H9 (cell line): ENCODE data around the gene SLC34A1. TPM values are rescaled to one million over a fixed set of nuclear protein-coding genes. Genes with fewer than 3 reads are reported as not detected.

Source experiments
- DNase-seq: peaks from one replicate; pipeline ENCODE4 v3.0.0-alpha.2; 2017
- H2AFZ ChIP-seq: one replicate; pipeline ENCODE4 v1.6.1; 2013; ENCODE audit warnings: mild to moderate bottlenecking, low read length, control low read depth, moderate library complexity
- H2AK5ac ChIP-seq: 2 replicates; pipeline ENCODE4 v1.6.1; 2013; ENCODE audit warnings: low read length, control low read depth, mixed read lengths; ENCODE audit not compliant: insufficient read length
- H2BK120ac ChIP-seq: one replicate; pipeline ENCODE4 v1.6.1; 2013; ENCODE audit warnings: low read depth, mild to moderate bottlenecking, low read length, control low read depth, inconsistent platforms; ENCODE audit not compliant: poor library complexity, severe bottlenecking
- H2BK12ac ChIP-seq: 2 replicates; pipeline ENCODE4 v1.6.1; 2013; ENCODE audit warnings: low read length, control low read depth, mixed read lengths, low read depth; ENCODE audit not compliant: insufficient read length
- H2BK15ac ChIP-seq: 2 replicates; pipeline ENCODE4 v1.6.1; 2013; ENCODE audit warnings: low read depth, low read length, control low read depth
- H2BK20ac ChIP-seq: one replicate; pipeline ENCODE4 v1.6.1; 2013; ENCODE audit warnings: low read depth, mild to moderate bottlenecking, low read length, control low read depth, inconsistent platforms; ENCODE audit not compliant: poor library complexity, severe bottlenecking
- H2BK5ac ChIP-seq: 2 replicates; pipeline ENCODE4 v1.6.1; 2013; ENCODE audit warnings: low read length, control low read depth, mixed read lengths; ENCODE audit not compliant: insufficient read length
- H3K14ac ChIP-seq: 2 replicates; pipeline ENCODE4 v1.6.1; 2013; ENCODE audit warnings: low read length, control low read depth; ENCODE audit not compliant: insufficient read depth
- H3K18ac ChIP-seq: 2 replicates; pipeline ENCODE4 v1.6.1; 2013; ENCODE audit warnings: low read depth, mild to moderate bottlenecking, mixed read lengths, low read length, control low read depth; ENCODE audit not compliant: insufficient read length
- H3K23ac ChIP-seq: 2 replicates; pipeline ENCODE4 v1.6.1; 2013; ENCODE audit warnings: low read length, control low read depth, mixed read lengths, low read depth; ENCODE audit not compliant: insufficient read length
- H3K23me2 ChIP-seq: 2 replicates; pipeline ENCODE4 v1.6.1; 2013; ENCODE audit warnings: low read depth, mild to moderate bottlenecking, mixed read lengths, low read length, control low read depth; ENCODE audit not compliant: insufficient read length, poor library complexity, severe bottlenecking
- H3K27ac ChIP-seq: 2 replicates; pipeline ENCODE4 v1.5.1; 2013; ENCODE audit warnings: low read length, control low read depth, mixed read lengths, low read depth; ENCODE audit not compliant: insufficient read length
- H3K27me3 ChIP-seq: 2 replicates; pipeline ENCODE4 v1.6.1; 2013; ENCODE audit warnings: low read length, control low read depth, inconsistent platforms; ENCODE audit not compliant: insufficient read depth
- H3K4ac ChIP-seq: 2 replicates; pipeline ENCODE4 v1.6.1; 2013; ENCODE audit warnings: low read depth, mild to moderate bottlenecking, control low read depth, inconsistent platforms, low read length, moderate library complexity
- H3K4me1 ChIP-seq: 2 replicates; pipeline ENCODE4 v1.6.1; 2013; ENCODE audit warnings: low read length, control low read depth, inconsistent platforms; ENCODE audit not compliant: insufficient read depth
- H3K4me2 ChIP-seq: 2 replicates; pipeline ENCODE4 v1.6.1; 2013; ENCODE audit warnings: low read length, control low read depth, mixed read lengths; ENCODE audit not compliant: insufficient read length, insufficient read depth
- H3K56ac ChIP-seq: 2 replicates; pipeline ENCODE4 v1.6.1; 2013; ENCODE audit warnings: low read depth, mild to moderate bottlenecking, mixed read lengths, low read length, control low read depth; ENCODE audit not compliant: insufficient read length
- H3K79me1 ChIP-seq: 2 replicates; pipeline ENCODE4 v1.6.1; 2013; ENCODE audit warnings: low read depth, mild to moderate bottlenecking, moderate library complexity, low read length, control low read depth, inconsistent platforms; ENCODE audit not compliant: insufficient read depth, poor library complexity, severe bottlenecking
- H3K79me2 ChIP-seq: 2 replicates; pipeline ENCODE4 v1.6.1; 2013; ENCODE audit warnings: low read length, control low read depth, inconsistent platforms; ENCODE audit not compliant: insufficient read depth
- H3K9ac ChIP-seq: 2 replicates; pipeline ENCODE4 v1.6.1; 2013; ENCODE audit warnings: low read length, control low read depth, mixed read lengths; ENCODE audit not compliant: insufficient read length; ENCODE audit errors: extremely low read depth
- H3K9me3 ChIP-seq: one replicate; pipeline ENCODE4 v1.6.1; 2013; ENCODE audit warnings: low read depth, low read length, inconsistent platforms; ENCODE audit not compliant: control insufficient read depth
- H3T11ph ChIP-seq: one replicate; pipeline ENCODE4 v1.6.1; 2013; ENCODE audit warnings: mild to moderate bottlenecking, low read length, control low read depth, inconsistent platforms
- H4K20me1 ChIP-seq: one replicate; pipeline ENCODE4 v1.6.1; 2013; ENCODE audit not compliant: control insufficient read depth, insufficient read length, insufficient read depth
- H4K5ac ChIP-seq: 2 replicates; pipeline ENCODE4 v1.6.1; 2013; ENCODE audit warnings: low read depth, mild to moderate bottlenecking, mixed read lengths, low read length, control low read depth; ENCODE audit not compliant: insufficient read length
- H4K8ac ChIP-seq: replicated peaks from 2 replicates; pipeline ENCODE4 v1.6.1; 2013; ENCODE audit warnings: low read length, control low read depth, mixed read lengths, low read depth; ENCODE audit not compliant: insufficient read length
- H4K91ac ChIP-seq: 2 replicates; pipeline ENCODE4 v1.6.1; 2013; ENCODE audit warnings: low read depth, mild to moderate bottlenecking, moderate library complexity, mixed read lengths, low read length, control low read depth; ENCODE audit not compliant: insufficient read length
- H3K27ac Mint-ChIP-seq, 3 experiments: 2 replicates in 2 of 3; 3 replicates in 1 of 3; pipeline ENCODE4 v1.8.0; 2020 to 2021; ENCODE audit warnings: mixed read lengths in 3 of 3, mild to moderate bottlenecking in 1 of 3, moderate library complexity in 1 of 3
- H3K27me3 Mint-ChIP-seq: 2 replicates; pipeline ENCODE4 v1.8.0; 2021; ENCODE audit warnings: low read depth, mild to moderate bottlenecking, moderate library complexity, mixed read lengths
- H3K36me3 Mint-ChIP-seq, 3 experiments: 2 replicates in 2 of 3; 3 replicates in 1 of 3; pipeline ENCODE4 v1.8.0; 2020 to 2021; ENCODE audit warnings: low read depth in 3 of 3, mixed read lengths in 3 of 3; ENCODE audit not compliant: insufficient read depth in 1 of 3
- H3K4me1 Mint-ChIP-seq, 2 experiments: 2 replicates each; pipeline ENCODE4 v1.8.0; 2020; ENCODE audit warnings: mixed read lengths in 2 of 2
- H3K4me3 Mint-ChIP-seq, 2 experiments: 2 replicates in 1 of 2; 3 replicates in 1 of 2; pipeline ENCODE4 v1.8.0; 2020 to 2021; ENCODE audit warnings: mild to moderate bottlenecking in 2 of 2, mixed read lengths in 2 of 2, moderate library complexity in 1 of 2
- H3K9me3 Mint-ChIP-seq, 2 experiments: 2 replicates in 1 of 2; 3 replicates in 1 of 2; pipeline ENCODE4 v1.8.0; 2020; ENCODE audit warnings: mild to moderate bottlenecking in 2 of 2, mixed read lengths in 2 of 2, moderate library complexity in 1 of 2
- WGBS: extraction: QIAGEN DNeasy Blood & Tissue Kit; methylation state at CpG from one replicate; pipeline ENCODE4 v1.1.7; 2013; ENCODE audit warnings: missing lambda C conversion rate, low lambda C conversion rate, mixed read lengths; ENCODE audit not compliant: insufficient read length; ENCODE audit errors: extremely low coverage; 5-methylcytosine and 5-hydroxymethylcytosine counted together
- total RNA-seq: library from RNA; stranded (reverse); gene quantifications from 2 replicates; pipeline ENCODE4 v1.2.1, GENCODE V29; 2021
- TF ChIP-seq, protein P1 (sequence below): fragments of 200-600 bp; sonication (generic); conservative IDR thresholded peaks from 3 replicates; pipeline ENCODE4 v1.8.0; 2021; ENCODE audit warnings: antibody characterized with exemption, mild to moderate bottlenecking

Gene SLC34A1
- total RNA-seq, 1 experiment from 2014 or later: not detected

GRCh38 chr5:177447066-177447610 is 62.9 kb downstream of the SLC34A1 start:
- TF ChIP-seq, protein P1, sequence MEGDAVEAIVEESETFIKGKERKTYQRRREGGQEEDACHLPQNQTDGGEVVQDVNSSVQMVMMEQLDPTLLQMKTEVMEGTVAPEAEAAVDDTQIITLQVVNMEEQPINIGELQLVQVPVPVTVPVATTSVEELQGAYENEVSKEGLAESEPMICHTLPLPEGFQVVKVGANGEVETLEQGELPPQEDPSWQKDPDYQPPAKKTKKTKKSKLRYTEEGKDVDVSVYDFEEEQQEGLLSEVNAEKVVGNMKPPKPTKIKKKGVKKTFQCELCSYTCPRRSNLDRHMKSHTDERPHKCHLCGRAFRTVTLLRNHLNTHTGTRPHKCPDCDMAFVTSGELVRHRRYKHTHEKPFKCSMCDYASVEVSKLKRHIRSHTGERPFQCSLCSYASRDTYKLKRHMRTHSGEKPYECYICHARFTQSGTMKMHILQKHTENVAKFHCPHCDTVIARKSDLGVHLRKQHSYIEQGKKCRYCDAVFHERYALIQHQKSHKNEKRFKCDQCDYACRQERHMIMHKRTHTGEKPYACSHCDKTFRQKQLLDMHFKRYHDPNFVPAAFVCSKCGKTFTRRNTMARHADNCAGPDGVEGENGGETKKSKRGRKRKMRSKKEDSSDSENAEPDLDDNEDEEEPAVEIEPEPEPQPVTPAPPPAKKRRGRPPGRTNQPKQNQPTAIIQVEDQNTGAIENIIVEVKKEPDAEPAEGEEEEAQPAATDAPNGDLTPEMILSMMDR: no peak
- Mint-ChIP-seq H3K4me1 (peaks cover 43 to 47% of the 10 kb centered on the region in 2 experiments), H3K27me3 (peaks cover 35% of the 10 kb centered on the region), H3K9me3 (no peaks in the 10 kb centered on the region), H3K36me3 (peaks cover 0 to 13% (median 4%) of the 10 kb centered on the region in 3 experiments; a peak in 5 of 7 replicates), H3K27ac (no peak overlapping the region), H3K4me3 (peak overlapping the region; percentile 65 to 68; a peak in 4 of 5 replicates)
- Histone ChIP-seq H2AFZ (no peak overlapping the region), H3K56ac (no peak overlapping the region), H3T11ph (no peak overlapping the region), H2BK20ac (no peak overlapping the region), H2BK15ac (no peak overlapping the region), H2BK120ac (no peak overlapping the region), H3K23me2 (peaks cover 7% of the 10 kb centered on the region), H2BK12ac (no peak overlapping the region), H4K5ac (no peak overlapping the region), H3K4me1 (no peaks in the 10 kb centered on the region; the same call in 1 of the 2 replicates), H2BK5ac (no peak overlapping the region), H4K8ac (no peak overlapping the region), H3K18ac (peak overlapping the region; percentile 80), H4K20me1 (no peaks in the 10 kb centered on the region), H3K27ac (no peak overlapping the region), H2AK5ac (no peak overlapping the region), H3K4ac (no peak overlapping the region; the same call in 1 of the 2 replicates), H3K4me2 (peak overlapping the region; percentile 66), H3K14ac (peak overlapping the region; percentile 81; the same call in 1 of the 2 replicates), H3K9ac (no peak overlapping the region), H3K9me3 (no peaks in the 10 kb centered on the region), H4K91ac (no peak overlapping the region), H3K79me2 (no peaks in the 10 kb centered on the region), H3K27me3 (no peaks in the 10 kb centered on the region; the same call in 1 of the 2 replicates), H3K23ac (no peak overlapping the region), H3K79me1 (no peaks in the 10 kb centered on the region)
- WGBS: no CpG with 5 or more reads among the region's 52 CpGs
- DNase-seq: peak; percentile 76
